Measurements from ENCODE around the gene ITPR2.
"Not testable (repeated sequence)": the region's sequence is repeated elsewhere in the genome, so short reads cannot be mapped to it uniquely, and the experiment has no call there.

Gene ITPR2

DNA sequence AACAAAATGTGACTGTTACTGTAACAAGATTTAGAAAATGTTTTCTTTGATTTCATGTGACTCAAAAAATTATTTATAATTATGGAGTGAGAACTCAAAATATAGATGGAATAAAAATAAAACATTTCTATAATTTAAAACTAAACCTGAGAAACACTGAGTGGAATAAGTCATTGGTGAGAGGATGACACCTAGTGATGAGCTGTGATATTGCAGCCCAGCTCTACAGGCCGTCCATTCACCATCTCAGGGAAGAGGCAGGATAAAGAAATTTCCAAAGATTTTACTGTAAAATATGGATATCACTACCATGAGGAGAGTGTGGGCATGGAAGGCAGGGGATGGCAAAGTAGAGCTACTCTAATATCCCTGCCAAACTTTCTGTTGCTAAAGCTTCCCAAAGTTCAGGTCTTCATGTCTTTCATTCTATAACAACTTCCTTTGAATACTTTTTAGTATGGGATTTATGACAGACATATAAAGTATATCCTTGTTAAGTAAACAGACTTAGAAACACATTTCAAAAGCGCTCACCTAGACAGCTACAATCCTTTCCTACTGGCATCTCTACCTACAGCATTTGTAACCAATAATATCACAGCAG is 308.0 kb downstream of the ITPR2 start:
- no peaks in the 10 kb centered on the region for H3K27me3 ChIP-seq
- H3K9me3 ChIP-seq, result peaks cover 5% of the 10 kb centered on the region; the same call in 1 of the 2 replicates
- TF ChIP-seq, protein P1, sequence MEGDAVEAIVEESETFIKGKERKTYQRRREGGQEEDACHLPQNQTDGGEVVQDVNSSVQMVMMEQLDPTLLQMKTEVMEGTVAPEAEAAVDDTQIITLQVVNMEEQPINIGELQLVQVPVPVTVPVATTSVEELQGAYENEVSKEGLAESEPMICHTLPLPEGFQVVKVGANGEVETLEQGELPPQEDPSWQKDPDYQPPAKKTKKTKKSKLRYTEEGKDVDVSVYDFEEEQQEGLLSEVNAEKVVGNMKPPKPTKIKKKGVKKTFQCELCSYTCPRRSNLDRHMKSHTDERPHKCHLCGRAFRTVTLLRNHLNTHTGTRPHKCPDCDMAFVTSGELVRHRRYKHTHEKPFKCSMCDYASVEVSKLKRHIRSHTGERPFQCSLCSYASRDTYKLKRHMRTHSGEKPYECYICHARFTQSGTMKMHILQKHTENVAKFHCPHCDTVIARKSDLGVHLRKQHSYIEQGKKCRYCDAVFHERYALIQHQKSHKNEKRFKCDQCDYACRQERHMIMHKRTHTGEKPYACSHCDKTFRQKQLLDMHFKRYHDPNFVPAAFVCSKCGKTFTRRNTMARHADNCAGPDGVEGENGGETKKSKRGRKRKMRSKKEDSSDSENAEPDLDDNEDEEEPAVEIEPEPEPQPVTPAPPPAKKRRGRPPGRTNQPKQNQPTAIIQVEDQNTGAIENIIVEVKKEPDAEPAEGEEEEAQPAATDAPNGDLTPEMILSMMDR (IDR thresholded peaks at IDR 0.05; ENCODE audit: low read depth, low read length), result peak; percentile 74
- H3K4me3 ChIP-seq (ENCODE audit: low read depth, low read length), result no peak overlapping the region
- no peaks in the 10 kb centered on the region for H3K36me3 ChIP-seq
- DNase-seq, result no peak
- H3K4me1 ChIP-seq, result no peaks in the 10 kb centered on the region

DNA sequence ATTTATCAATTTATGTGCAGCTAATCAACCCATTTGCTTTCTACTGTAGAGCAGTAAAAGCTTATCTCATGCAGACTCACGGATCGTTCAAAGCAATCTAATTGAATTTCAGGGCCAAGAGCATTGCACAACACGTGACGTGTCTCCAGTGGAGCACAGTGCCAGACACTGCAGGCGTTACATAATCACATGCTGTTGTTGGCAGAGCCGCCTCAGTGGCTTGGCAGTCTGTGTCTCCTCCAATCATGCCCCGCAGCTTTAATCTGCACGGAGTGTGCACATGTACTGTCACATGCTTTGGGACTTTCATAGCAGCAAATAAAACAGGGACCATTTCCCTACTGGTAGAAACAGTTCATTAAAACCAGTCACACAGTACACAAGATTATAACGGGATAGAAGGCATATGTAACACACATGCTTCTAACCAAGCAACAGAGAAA is 309.3 kb downstream of the ITPR2 start:
- Histone ChIP-seq H3K4me1 (no peaks in the 10 kb centered on the region), H3K4me3 (ENCODE audit: low read depth, low read length) (no peak overlapping the region), H3K27me3 (no peaks in the 10 kb centered on the region), H3K36me3 (no peaks in the 10 kb centered on the region), H3K9me3 (peaks cover 5% of the 10 kb centered on the region; the same call in 1 of the 2 replicates)
- TF ChIP-seq, protein P1 (IDR thresholded peaks at IDR 0.05; ENCODE audit: low read depth, low read length), result no peak
- DNase-seq, result peak; percentile 80

DNA sequence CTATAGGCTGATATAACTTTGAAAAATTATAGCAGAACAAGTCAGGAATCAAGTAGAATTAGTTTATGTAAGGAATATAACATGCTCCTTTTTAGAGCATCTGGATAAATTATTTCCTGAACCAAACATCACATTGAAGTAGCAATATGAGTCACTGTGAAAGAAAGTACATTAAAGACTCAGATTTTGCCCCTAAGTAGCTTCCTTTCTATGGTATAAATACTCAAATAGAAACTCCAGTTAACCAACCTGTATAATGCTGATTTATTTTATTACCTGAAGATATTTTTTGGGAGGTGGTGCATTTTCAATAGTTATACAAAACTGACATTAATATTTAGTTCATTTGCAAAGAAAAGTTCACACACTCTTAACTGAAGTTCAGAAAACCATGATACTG is 312.1 kb downstream of the ITPR2 start:
- Histone ChIP-seq H3K9me3 (peaks cover 5% of the 10 kb centered on the region; the same call in 1 of the 2 replicates), H3K36me3 (no peaks in the 10 kb centered on the region), H3K4me1 (no peaks in the 10 kb centered on the region), H3K4me3 (ENCODE audit: low read depth, low read length) (no peak overlapping the region), H3K27me3 (no peaks in the 10 kb centered on the region)
- TF ChIP-seq, protein P1 (IDR thresholded peaks at IDR 0.05; ENCODE audit: low read depth, low read length), result no peak
- no peak for DNase-seq

DNA sequence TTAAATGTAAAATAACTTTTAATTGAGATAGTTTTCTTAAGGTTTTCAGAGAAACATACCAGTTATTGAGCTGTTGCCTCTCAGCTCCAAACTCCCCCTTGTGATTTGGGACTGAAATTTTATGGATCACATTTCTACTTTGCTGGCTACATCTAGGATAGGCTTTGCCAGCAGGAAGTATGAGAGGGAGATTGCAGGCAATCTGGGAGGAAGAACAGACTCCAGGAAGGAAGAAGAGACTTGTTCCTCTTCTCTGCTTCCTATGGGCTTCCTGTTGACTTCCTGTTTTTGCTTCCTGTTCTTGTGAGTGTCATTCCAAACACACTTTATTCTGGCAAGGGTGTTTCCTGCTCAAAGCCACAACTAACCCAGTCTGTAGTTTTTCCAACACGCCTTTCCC is 312.9 kb downstream of the ITPR2 start:
- Histone ChIP-seq H3K4me1 (no peaks in the 10 kb centered on the region), H3K27me3 (no peaks in the 10 kb centered on the region), H3K9me3 (peaks cover 2% of the 10 kb centered on the region; the same call in 1 of the 2 replicates), H3K4me3 (ENCODE audit: low read depth, low read length) (no peak overlapping the region), H3K36me3 (no peaks in the 10 kb centered on the region)
- TF ChIP-seq, protein P1 (IDR thresholded peaks at IDR 0.05; ENCODE audit: low read depth, low read length), result no peak
- DNase-seq, result no peak

DNA sequence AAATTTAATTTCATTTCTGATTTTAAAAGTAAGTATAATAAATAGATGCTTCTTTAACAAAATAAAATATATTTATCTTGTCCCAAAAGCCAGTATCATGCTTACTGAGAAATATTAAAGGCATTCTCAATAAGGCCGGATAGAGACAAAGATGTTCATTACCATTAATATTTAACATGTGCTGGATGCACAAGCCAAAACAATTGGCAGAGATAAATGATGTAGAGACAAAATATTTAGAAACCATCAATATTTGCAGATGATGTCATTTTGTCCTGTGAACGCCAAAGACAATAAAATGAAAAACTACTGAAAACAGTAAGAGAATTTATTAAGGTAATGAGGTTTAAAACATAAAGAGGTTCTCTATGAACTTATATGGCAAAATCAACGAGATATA is 313.5 kb downstream of the ITPR2 start:
- Histone ChIP-seq H3K36me3 (no peaks in the 10 kb centered on the region), H3K4me3 (ENCODE audit: low read depth, low read length) (no peak overlapping the region), H3K4me1 (no peaks in the 10 kb centered on the region), H3K27me3 (no peaks in the 10 kb centered on the region), H3K9me3 (no peaks in the 10 kb centered on the region)
- DNase-seq, result no peak
- TF ChIP-seq, protein P1 (IDR thresholded peaks at IDR 0.05; ENCODE audit: low read depth, low read length), result no peak

DNA sequence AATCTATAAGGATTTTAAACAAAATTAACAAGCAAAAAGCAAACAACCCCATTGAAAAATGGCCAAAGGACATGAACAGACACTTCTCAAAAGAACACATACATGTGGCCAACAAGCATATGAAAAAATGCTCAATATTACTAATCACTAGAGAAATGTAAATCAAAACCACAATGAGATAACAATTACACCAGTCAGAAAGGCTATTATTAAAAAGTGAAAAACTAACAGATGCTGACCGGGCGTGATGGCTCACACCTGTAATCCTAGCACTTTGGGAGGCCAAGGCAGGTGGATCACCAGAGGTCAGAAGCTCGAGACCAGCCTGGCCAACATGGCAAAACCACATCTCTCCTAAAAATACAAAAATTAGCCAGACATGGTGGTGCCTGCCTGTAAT is 315.7 kb downstream of the ITPR2 start:
- not testable (repeated sequence) for H3K4me1 ChIP-seq; H3K36me3 ChIP-seq; H3K9me3 ChIP-seq; H3K4me3 ChIP-seq (ENCODE audit: low read depth, low read length); DNase-seq; H3K27me3 ChIP-seq
